CD4-positive, alpha-beta T cell treated with Interleukin-4 for 4 hours (primary cell): Measurements from ENCODE around the gene ABCG4.
"Not testable (repeated sequence)": the region's sequence is repeated elsewhere in the genome, so short reads cannot be mapped to it uniquely, and the experiment has no call there.

Source experiments
- DNase-seq: peaks from one replicate; pipeline ENCODE4 v3.0.0-alpha.2; 2020

Gene ABCG4

DNA sequence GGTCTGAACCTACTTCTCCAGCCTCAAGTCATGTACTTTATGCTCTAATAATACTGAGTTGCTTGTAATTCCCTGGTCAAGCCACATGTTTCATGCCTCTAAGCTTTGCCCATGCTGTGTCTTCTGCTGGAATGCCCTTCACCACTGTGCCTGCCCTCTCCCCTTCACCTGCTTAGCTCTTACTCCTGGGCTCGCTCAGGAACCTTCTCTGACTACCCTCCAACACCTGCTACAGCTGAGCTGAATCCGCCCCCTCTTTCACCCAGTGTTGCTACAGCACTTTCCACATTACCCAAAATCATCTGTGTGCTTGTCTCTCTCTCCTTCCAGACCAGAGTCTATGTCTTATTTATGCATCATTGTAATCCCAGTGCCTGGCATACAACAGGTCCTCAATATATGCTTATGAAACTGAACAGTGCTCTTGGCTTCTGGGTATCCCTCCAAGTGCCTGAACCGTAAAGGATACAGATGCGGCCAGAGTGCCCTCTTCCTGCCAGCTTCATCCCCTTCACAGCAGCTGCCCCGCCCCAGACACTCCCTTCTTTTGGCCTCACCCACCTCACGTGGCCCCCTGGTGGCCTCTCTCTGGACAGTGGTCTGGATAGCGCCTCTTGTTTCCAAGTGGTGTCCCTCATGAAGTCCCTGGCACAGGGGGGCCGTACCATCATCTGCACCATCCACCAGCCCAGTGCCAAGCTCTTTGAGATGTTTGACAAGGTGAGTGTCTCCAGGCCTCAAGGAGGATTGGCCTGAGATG lies 7.1 kb downstream of the ABCG4 start:
- no peak for DNase-seq

DNA sequence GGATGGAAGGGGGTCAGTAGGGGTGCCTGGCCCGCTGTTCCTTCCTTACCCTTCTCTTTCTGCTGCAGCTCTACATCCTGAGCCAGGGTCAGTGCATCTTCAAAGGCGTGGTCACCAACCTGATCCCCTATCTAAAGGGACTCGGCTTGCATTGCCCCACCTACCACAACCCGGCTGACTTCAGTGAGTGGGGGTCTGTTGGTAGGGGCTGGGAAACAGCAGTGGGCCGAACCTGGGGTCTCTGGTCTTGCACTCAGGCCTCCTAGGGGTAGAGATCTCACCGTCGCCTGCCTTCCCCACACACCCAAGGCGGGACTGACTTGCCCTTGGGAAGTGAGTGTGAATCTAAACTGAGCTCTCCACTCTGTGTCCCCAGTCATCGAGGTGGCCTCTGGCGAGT lies 7.6 kb downstream of the ABCG4 start:
- no peak for DNase-seq

DNA sequence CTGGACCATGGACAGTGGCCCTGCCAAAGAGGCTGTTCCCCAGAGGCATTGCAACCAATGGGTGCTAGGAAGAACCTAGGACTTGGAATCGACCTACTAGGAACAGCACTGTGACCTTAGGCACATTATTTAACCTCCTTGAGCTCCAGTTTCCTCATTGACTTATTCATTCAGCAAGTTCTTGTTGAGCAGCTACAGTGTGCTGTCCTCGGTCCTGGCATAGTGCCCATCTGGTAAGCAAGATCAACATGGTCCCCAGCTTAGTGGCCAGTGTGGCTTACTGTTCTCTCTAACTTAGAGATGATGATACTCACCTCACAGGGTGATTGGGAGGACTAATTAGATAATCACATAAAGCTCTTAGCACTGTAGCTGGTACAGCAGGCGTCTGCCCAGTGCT lies 8.2 kb downstream of the ABCG4 start:
- DNase-seq, result no peak

DNA sequence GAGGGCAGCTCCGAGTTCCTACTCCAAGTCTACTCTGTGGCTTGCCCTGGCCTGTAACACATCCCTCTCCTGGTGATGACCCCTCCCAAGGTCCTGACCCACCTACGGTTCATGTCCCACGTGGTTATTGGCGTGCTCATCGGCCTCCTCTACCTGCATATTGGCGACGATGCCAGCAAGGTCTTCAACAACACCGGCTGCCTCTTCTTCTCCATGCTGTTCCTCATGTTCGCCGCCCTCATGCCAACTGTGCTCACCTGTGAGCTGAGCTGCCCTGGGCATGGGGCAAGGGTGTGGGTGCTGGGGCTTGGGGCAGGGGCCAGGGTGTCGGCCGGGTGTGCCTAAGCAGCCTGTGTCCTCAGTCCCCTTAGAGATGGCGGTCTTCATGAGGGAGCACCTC lies 9.6 kb downstream of the ABCG4 start:
- no peak for DNase-seq

DNA sequence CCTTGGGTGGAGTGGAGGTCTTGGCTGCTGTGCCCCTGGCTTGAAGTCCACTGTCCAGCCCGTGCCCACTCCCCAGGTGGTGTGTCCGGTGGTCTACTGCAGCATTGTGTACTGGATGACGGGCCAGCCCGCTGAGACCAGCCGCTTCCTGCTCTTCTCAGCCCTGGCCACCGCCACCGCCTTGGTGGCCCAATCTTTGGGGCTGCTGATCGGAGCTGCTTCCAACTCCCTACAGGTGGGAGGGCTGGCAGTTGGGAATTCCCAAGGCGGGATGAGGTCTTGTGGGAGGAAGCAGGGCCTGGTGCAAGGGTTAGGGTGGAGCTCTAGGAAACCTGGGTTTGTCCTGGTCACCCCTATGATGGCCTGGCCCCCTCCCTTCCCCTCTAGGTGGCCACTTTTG lies 11.3 kb downstream of the ABCG4 start:
- DNase-seq, result no peak

DNA sequence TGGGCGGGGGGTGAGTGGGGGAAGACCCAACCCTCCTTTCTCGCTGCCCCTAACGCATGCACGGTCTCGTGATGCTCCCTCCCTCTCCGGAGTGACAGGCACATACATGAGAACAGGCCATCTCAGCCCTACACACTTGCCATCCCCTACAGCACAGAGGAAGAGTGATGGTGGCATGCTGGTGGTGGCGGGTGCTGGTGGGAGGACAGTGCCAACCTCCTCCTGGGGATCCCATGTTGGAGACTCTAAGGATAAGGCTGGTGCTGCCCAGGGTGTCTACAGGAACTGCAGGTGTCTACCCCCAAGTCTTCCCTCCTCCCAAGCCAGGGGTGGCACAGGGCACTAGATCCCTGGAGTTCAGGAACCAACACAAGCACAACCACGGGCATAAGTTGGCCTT lies 13.0 kb downstream of the ABCG4 start:
- no peak for DNase-seq

DNA sequence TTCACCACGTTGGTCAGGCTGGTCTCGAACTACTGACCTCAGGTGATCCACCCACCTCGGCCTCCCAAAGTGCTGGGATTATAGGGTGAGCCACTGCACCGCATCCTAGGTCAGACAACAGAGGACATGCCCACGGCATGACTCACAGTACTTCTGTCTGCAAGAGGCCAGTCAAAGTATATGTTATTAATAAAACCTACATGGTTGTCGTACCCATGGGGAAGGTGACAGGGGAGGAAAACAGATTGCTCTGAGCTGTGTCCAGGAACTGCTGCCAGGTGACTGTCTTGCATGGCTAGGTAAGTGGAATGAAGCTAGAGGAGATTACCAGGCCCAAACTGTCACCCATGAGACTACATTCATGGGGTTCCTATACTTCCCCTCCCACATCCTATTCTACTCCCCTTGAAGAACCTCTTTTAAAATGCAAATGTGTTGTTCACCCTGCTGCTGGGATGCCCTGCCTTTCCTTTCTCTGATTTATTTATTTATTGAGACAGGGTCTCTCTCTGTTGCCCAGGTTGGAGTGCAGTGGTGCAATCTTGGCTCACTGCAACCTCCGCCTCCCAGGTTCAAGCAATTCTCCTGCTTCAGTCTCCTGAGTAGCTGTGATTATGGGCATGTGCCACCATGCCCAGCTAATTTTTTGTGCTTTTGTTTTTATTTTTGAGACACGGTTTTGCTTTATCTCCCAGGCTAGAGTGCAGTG lies 17.7 kb downstream of the ABCG4 start:
- no peak for DNase-seq

DNA sequence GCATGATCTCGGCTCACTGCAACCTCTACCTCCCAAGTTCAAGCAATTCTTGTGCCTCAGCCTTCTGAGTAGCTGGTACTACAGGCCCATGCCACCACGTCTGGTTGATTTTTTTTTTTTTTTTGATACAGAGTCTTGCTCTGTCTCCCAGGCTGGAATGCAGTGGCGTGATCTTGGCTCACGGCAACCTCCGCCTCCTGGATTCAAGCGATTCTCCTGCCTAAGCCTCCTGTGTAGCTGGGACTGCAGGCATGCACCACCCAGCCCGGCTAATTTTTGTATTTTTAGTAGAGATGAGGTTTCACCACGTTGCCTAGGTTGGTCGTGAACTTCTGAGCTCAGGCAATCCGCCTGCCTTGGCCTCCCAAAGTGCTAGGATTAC lies 18.2 kb downstream of the ABCG4 start:
- not testable (repeated sequence) for DNase-seq

DNA sequence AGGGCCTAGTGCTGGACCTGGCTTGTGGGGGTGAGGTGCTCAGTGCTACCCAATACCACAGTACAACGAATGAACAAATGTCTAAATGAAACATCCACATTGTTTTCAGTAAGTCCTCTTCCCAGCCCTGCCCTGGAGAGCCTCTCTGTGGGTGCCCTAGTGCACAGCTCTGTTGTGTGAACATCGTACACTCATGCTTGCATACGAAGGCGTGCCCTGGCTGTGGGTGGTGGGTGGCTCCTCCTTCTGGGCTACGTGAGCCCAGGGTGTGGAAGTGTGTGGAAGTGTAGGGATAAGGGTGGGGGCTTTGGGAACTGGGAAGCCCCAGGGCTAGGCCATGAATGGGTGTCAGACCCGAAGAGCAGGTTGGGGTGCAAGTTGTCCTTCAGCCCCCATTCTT lies 19.1 kb downstream of the ABCG4 start:
- DNase-seq, result no peak

DNA sequence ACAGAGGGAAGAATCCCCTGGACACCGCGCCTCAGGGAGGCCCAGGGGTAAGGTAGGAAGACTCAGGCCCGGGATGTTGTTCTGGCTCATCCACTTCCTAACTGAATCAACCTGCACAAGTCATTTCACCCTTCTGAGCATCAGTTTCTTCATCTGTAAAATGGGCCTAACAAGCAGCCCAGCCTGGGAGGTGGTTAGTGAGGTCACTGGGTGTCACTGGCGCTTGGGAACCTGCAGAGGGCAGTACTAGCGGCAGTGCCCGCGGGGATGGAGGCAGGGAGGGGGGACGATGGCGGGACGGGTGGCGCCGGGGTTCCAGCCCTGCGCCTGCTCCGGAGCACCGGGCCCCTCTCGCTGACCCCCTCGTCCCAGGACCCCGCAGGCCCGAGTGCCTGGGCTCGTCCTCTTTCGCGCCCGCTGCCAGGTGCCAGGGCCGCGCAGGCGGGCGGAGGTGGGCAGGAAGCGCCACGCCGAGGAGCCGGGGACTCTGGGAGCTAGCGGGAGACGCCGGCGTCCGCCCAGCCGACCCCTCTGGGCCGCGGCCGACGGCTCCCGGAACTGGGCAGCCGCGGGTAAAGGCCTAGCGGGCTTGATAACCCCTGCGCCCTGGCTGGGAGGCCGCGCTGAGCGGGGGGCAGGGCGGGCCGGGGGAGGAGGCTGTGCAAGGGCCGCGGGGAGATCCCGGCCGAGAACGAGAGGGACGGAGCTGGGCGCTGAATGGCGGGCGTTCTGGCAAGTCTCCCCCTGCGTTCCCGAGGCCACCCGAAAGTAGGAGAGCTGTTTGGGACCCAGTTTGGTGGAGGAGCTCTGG lies 19.8 kb downstream of the ABCG4 start, which contains the start of gene NLRX1:
NLRX1 (plus strand) TSS at position 255 of the 811 bp plus-strand sequence. CDS start 2,679 bp downstream, outside the sequence.
- DNase-seq, result peak; percentile 81

DNA sequence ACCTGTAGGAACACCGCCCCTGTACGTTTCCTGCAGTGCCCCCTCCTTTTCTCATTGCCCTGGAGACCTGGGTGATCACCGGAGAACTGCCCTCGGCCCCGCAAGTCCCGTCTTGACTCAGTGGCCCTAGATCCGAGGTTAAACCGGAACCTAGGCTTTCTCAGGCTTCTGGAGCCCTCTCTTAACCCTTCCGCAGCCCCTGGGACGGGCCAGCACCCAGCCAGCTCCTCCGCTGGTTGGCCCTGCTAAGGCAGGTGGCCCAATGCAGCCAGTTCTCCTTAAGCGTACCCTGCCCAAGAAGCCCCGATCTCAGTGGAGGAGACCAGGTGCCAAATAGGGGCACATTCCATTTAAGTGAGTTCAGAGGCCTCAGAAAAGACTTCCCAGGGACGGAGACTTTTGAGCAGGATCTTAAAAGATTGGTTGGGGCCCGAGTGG lies 20.4 kb downstream of the ABCG4 start:
- no peak for DNase-seq

DNA sequence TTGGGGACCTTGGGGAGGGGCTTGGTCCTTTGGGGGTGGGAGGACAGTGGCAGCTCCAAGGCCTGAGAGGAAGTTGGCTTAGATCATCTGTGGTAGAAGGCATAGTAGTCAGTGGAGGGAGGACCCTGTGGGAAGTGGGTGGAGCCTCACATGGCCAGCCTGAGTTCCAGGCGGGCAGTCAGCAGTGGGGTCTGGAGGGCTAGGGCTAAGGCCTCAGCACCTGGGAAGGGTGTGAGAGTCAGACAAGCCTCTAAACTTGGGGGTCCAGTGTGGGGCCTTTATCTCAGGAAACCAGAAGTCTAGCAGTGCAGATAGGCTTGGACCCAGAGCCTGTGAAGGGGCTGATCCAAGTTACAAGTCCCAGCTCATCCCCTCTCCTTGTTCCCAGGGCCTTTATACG lies 23.7 kb downstream of the ABCG4 start:
- no peak for DNase-seq

DNA sequence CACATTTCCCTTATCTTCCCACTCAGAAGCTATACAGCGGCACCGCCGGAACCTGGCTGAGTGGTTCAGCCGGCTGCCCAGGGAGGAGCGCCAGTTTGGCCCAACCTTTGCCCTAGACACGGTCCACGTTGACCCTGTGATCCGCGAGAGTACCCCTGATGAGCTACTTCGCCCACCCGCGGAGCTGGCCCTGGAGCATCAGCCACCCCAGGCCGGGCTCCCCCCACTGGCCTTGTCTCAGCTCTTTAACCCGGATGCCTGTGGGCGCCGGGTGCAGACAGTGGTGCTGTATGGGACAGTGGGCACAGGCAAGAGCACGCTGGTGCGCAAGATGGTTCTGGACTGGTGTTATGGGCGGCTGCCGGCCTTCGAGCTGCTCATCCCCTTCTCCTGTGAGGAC lies 24.6 kb downstream of the ABCG4 start:
- no peak for DNase-seq

DNA sequence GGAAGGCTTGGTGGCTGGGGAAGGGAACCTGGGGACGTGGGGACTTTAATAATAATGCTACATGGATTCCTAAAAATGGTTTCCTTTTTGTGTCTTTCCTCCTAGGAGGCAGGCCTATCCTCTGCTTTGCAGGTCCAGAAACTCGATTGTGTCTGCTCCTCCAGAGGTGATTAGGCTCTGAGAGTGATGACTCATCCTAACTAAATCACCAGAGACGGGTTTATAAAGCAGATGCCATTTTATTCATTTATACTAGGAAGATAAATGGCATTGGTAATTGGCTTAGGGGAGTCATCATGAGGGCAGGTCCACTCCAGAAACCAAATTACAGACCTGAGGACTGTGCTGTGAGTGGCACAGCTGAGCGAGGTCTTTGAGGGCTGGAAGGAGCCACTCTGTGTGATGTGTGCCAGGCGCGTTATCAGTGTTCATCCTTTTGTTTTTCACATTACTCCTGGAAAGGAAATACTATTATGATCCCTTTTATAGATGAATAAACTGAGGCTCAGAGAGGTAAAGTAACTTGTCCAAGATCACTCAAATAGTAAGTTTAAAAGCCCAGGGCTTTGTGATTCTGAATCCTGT lies 26.7 kb downstream of the ABCG4 start:
- DNase-seq, result no peak

DNA sequence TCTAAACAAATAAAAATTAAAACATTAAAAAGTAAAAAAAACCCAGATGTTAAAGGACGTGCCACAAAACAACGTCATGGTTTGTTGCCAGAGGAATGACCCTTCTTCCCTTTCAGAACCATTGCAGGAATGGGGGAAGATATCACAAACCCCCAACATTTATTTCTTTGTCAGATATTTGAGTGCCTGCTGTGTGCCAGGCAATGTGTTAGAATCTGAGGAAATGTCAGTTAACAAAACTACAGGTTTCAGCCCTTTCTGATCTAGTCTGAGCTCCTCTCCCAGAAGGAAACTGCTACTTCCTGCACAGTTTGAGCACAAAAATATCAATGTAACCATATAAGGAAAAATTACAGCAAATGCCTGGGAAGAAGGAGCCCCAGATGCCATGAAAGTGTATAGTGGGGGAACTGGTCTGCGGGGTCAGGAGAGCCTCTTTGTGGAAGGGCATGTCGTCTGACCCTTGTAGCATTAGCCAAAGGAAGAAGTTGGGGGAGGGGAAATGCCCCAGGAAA lies 29.4 kb downstream of the ABCG4 start:
- DNase-seq, result no peak

DNA sequence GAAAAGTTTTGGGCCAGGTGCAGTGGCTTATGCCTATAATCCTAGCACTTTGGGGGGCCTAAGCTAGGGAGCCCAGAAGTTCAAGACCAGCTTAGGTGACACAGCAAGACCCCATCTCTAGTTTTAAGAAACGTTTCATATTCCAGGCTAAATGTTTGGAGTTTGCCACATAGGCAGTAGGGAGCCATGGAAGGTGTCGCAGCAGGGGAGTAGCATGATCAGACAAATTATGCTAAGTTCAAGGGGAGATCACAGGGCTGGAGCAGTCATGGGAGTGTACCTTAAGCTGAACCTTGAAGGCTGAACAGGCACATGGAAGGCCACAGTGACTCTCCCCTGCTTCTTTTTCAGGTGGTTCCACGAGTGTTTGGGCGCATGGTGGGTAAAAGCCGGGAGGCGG lies 30.5 kb downstream of the ABCG4 start:
- no peak for DNase-seq

DNA sequence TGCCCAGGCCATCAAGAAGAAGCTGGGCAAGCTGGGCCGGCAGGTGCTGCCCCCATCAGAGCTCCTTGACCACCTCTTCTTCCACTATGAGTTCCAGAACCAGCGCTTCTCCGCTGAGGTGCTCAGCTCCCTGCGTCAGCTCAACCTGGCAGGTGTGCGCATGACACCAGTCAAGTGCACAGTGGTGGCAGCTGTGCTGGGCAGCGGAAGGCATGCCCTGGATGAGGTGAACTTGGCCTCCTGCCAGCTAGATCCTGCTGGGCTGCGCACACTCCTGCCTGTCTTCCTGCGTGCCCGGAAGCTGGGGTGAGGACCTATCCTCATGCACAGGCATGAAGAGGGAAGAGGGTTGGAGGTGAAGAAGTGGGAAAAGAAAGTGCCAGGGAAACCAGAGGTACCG lies 31.1 kb downstream of the ABCG4 start:
- no peak for DNase-seq

DNA sequence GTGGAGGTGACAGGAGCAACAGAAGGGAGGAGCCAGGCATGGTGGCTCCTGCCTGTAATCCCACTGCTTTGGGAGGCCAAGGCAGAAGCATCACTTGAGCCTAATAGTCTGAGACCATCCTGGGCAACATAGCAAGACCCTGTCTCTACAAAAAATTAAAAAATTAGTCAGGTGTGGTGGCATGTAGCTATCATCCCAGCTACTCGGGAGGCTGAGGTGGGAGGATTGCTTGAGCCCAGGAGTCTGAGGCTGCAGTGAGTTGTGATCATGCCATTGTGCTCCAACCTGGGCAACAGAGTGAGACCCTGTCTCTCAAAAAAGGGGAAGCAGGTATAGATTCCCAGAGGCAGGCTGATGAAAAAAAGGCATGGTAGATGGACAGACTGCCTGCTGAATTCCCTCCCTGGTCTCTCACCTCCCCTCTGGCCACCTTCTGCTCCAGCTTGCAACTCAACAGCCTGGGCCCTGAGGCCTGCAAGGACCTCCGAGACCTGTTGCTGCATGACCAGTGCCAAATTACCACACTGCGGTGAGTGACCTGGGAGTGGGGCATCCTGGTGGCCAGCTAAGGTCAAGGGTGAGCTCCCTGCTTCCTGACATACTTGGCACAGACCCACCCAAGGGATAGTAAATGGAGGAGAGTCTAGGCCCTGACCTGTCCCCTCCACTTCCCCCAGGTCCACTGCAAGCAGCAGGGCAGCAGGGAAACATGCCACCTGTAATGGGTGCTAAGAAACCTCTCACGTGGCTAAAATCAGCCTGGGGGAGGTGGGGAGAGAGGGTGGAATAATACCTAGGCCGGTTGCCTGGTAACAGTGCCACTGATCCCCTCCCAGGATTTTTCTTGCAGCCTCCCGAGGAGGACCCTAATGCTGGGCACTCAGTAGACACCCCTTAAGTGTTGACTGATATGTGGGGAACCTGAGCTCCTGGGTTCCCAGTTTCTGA lies 32.2 kb downstream of the ABCG4 start:
- DNase-seq, result no peak

DNA sequence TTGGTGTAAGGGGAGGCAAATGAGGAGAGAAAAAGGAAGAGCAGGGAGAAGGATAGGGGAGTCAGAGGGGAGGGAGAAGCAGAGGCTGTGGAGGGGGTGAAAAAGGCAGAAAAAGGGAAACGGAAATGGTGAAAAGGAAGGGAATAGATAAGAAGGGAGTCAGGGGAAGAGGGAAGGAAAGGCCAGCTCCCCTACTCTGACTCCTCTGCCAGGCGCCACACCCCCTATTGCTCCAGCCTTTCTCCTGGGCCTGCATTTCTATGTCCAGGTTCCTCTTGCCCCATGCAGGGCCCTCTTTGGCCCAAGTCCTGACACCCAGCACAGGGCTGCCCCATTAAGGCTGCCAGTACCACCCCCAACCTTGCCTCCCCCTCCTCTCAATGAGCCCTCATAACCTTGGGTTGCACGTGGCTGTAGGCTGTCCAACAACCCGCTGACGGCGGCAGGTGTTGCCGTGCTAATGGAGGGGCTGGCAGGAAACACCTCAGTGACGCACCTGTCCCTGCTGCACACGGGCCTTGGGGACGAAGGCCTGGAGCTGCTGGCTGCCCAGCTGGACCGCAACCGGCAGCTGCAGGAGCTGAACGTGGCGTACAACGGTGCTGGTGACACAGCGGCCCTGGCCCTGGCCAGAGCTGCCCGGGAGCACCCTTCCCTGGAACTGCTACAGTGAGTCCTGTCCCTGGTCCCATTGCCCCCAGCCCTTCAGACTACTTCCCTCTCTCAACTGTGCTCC lies 33.0 kb downstream of the ABCG4 start:
- no peak for DNase-seq

DNA sequence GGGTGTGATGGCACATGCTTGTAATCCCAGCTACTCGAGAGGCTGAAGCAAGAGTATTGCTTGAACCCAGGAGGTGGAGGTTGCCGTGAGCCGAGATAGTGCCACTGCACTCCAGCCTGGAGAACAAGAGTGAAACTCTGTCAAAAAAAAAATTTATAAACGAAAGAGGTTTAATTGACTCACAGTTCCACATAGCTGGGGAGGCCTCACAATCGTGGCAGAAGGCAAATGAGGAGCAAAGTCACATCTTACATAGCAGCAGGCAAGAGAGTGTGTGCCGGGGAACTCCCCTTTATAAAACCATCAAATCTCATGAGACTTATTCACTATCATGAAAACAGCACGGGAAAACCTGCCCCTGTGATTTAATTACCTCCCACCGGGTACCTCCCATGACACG lies 35.5 kb downstream of the ABCG4 start:
- not testable (repeated sequence) for DNase-seq

DNA sequence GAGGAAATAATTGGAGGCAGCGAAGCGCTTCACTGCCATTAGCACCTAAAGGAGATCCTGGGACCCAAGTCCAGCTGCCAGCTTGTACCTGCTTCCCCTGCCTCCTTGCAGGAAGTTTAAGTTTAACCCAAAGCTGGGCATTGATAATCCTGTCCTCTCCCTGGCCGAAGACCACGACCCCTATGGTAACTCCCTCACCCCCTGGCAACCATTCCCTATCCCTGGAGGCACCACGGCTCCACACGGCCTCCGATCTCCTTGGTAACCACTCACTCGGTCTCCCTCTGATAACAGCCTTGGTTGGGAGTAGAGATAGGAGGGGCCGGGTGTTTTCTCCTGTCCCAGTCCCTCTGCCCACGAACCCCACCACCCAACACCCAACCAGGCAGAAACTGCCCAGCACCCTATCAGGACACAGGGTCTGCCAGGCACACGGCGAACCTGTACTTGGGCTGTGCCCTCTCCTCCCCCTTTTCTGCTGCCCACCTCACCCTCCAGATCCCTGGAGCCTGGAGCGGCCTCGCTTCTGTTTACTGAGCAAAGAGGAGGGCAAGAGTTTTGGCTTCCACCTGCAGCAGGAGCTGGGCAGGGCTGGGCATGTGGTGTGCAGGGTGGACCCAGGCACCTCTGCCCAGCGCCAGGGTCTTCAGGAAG lies 37.3 kb downstream of the ABCG4 start:
- DNase-seq, result no peak
